HUDEP-2 (cell line): ENCODE measurements around the gene FARP1.
A peak's percentile ranks its signal among the peaks of the same experiment; 100 is the strongest.

Experiments used
- DNase-seq, 76 experiments: peaks; one replicate each; lab custom pipeline; 2025; ENCODE audit not compliant: unreplicated experiment in 76 of 76; lab: John Stamatoyannopoulos, UW

The FARP1 gene

GRCh38 chr13:98438246-98439125, 295.6 kb downstream of the FARP1 start:
- no peak for DNase-seq

DNA sequence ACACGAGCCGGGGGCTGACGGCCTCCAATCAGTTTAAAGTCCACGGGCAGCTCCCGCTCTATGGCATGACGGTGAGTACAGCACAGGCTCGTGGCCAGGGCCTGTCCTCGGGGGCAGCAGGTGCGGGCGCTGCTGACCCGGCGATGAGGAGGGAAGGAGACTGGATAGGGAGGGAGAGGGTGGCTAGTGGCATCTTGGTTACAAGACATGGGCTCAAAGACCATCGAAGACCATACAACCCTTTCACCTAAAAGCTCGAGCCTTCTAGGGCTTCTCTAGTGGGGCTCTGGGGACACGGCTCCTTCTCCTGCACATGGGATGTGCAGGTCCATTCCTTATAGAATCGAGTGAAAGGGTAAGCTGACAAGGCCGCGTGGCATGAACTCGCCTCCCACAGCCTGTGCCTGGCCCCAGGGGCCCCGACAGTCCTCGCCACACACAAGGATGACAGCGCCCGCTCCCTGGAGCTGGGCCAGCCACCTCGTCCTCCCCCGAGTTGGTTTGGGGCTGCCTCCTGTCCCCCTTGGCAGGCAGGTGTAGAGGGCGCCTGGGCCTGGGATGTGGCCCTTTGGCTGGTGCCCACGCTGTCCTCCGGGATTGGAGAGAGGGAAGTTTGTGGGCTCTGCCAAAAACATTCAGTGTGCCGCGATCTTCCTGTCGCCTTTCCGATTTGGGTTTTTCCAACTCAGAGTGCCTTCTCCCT, 296.4 kb downstream of the FARP1 start:
- no peak for DNase-seq

GRCh38 chr13:98439896-98440295, 297.0 kb downstream of the FARP1 start:
- no peak for DNase-seq

GRCh38 chr13:98440390-98441055, 297.6 kb downstream of the FARP1 start:
- DNase-seq: no peak

- DNase-seq: no peak
These were observed 298.3 kb downstream of the FARP1 start for GRCh38 chr13:98441056-98441676.

- no peak for DNase-seq
These were observed 299.7 kb downstream of the FARP1 start for GRCh38 chr13:98442391-98443230.

DNA sequence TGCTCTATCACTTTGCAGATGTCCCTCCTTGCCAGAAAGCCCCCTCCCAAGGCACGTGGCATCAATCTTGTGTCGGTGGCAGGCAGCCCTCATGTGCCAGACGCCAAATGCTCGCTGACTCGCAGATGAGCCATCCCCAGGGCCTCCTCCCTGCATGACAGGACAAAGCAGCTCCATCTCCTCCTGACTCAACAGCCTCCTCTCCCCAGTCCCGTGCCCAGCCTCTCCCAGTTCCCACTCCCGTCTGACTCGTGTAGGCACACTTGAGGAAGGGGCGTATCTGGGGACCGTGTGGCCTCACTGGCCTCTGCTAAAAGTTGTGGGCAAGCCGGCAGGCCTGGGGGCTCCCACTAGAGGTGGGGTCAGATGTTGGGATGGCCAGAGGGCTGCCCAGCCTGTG, 300.4 kb downstream of the FARP1 start:
- no peak for DNase-seq

DNA sequence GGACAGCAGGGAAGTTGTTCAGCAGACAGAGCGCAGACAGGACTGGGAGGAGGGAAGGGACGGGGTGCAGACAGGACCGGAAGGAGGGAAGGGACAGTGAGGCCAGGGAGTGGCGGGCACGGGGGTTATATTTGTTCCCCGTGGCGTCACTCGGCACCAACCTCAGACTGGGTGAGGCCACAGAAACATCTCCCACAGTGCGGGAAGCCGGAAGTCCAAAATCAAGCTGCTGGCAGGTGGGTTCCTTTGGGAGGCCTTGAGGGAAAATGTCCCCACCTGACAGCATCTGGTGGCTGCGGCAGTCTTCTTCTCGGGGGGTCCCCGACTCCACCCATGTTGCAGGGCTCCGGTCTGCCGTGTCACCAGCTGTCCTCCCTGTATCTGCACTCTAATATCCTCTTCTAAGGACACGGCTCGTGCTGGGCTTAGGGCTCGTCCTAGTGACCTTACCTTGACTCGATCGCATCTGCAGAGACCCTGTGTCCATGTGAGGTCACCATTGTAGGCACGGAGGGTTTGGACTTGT, 301.0 kb downstream of the FARP1 start:
- no peak for DNase-seq

DNA sequence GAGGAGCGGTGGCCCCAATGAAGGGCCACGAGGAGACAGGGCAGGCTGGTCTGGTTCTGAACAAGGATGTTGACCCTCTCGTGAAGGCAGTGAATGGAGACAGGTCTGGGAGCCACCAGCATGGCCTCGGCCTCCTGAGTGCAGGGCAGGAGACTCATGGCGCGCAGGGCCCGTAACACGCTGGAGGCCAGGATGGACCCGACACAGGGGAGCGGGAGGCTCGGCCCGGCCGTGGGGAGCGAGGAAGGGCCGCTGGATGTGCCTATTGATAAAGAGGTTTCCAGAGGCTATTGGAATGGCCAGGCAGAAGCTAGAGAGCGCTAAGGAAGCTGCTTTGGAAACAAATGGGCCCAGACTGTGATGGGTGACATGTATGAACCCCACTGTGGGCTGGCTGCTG, 301.5 kb downstream of the FARP1 start:
- DNase-seq: no peak

DNA sequence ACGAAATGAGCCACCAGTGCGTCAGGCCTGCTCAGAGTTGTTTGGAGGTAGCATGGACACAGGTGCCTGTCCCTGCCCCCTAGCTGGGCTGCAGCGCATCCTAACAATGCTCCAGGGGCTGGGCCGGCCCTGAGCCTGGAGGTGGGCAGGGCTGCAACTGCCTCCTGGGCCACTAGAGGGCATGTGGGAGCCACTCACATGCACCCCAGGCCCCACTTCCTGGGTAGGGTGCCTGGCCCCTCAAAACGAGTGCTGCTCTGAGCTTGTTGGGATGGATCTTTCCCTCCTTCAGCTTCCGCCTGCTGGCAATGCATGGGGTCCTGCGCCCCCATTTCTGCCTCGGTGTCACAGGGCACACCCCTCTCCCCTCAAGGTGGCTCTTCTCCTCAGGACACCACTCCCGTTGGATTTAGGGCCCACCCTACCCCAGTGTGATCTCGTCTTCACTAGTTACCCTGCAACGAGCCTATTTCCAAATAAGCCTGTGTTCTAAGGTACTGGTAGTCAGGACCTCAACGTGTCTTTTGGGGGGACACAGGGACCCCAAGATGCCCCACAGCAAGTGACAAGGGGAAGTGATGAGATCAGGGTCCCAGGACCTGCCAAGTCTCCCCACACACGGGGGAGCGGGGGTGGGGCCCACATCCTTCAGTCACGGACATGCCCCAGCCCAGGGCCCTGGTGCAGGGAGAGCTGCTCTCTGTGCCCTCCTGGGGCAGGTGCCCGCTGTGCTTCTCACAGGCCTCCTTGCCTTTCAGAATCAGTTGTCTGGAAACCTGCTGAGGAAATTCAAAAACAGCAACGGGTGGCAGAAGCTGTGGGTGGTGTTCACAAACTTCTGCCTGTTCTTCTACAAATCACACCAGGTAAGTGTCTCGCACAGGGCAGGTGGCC, 302.7 kb downstream of the FARP1 start:
- peak in 66 of 76 experiments; percentile 4 to 74 (median 40) for DNase-seq

GRCh38 chr13:98446234-98446621, 303.3 kb downstream of the FARP1 start:
- no peak for DNase-seq

- DNase-seq: no peak
These were observed 304.2 kb downstream of the FARP1 start for GRCh38 chr13:98447130-98447529.

DNA sequence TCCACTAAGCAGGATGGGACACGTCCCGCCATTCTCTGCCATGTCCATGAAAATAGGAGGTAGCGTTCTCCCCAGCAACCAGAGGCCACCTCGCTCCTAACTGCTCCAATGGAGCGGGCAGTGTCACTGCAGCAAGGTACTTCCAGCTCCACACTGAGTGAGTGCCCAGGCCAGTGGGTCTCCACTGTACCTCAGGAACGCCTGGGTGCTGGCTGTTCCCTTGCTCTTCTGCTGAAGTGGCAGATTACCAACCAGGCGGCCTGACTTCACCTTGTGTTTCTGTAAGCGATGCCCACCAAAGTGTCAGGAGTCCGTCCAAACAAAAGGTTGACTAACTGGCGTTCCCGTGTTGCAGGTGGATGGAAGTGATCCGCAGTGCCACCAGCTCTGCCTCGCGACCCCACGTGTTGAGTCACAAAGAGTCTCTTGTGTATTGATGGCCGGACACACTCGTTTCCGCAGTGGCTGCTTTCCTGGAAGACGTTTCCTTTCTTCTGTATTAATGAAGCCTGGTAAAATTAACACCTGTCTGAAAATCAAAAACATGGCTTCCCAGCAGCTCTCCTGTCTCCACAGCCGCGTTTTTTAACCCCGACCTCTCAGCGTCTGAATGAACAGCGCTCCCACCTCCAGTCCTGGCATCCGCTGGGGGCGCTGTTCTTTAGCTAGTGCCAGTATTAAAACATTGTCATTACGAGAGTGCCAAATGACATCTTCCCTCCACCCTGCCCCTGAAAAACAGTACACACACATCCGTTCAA, 305.2 kb downstream of the FARP1 start:
- peak in 25 of 76 experiments; percentile 2 to 38 (median 14) for DNase-seq

- DNase-seq: no peak
These were observed 305.7 kb downstream of the FARP1 start for GRCh38 chr13:98448642-98448928.

- DNase-seq: no peak
These were observed 306.4 kb downstream of the FARP1 start for GRCh38 chr13:98449273-98449672.

DNA sequence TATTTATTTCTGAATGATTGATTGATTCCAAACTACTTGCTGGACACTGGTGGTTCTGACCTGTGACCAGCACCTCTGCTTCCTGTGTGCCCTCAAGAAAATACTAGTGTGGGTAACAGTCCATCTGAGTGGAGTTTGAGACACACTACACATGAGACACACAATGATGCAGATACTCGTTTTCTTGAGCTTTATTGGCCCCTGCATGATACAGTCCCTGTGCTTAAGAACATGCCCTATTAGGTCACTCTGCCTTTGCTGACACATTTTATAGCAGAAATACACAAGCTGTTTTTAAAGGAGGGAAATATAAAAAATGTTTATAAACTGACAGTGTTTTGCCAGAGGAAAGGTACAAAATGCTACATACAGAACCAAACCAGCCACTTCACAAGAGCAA, 307.1 kb downstream of the FARP1 start:
- no peak for DNase-seq

GRCh38 chr13:98450539-98451111, 307.7 kb downstream of the FARP1 start:
- no peak for DNase-seq
